Ovary (tissue), 3 donors: Measurements from ENCODE around the gene PAK5.

Source experiments
- POLR2A ChIP-seq: fragments of 450-650 bp; IDR thresholded peaks from one replicate; pipeline ENCODE4 v1.6.1; 2017; ENCODE audit warnings: antibody characterized with exemption, mild to moderate bottlenecking, moderate library complexity
- TF ChIP-seq, protein P1 (sequence below), 3 donors: fragments of 450-650 bp in 2 of 3; fragments of 200-600 bp in 1 of 3; IDR thresholded peaks; one replicate each; pipeline versions ENCODE4 v1.5.1 to v1.8.0; 2016 to 2022; ENCODE audit warnings: antibody characterized with exemption in 3 of 3, mild to moderate bottlenecking in 1 of 3
- donor health status: DM: no; HTN: no; CAD: no.

DNA sequence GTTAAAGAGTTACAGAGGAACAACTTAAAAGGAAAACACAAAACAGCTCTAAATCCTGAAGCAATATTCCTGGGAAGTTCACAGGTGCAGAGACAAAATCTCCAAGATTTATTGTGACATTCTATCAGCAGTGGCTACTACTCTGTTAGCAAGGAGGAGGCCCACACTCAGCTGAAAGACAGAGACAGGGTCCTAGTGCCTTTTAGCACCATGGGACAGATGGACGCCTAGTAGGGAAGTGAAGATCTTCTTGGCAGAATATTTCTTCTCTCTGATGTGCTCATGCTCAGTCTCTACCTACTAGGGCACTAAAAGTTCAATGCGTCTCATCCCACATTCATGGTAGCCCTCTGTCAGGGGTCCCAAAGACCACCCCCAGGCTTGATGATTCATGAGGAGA, 191.1 kb downstream of the PAK5 start:
- TF ChIP-seq, protein P1, sequence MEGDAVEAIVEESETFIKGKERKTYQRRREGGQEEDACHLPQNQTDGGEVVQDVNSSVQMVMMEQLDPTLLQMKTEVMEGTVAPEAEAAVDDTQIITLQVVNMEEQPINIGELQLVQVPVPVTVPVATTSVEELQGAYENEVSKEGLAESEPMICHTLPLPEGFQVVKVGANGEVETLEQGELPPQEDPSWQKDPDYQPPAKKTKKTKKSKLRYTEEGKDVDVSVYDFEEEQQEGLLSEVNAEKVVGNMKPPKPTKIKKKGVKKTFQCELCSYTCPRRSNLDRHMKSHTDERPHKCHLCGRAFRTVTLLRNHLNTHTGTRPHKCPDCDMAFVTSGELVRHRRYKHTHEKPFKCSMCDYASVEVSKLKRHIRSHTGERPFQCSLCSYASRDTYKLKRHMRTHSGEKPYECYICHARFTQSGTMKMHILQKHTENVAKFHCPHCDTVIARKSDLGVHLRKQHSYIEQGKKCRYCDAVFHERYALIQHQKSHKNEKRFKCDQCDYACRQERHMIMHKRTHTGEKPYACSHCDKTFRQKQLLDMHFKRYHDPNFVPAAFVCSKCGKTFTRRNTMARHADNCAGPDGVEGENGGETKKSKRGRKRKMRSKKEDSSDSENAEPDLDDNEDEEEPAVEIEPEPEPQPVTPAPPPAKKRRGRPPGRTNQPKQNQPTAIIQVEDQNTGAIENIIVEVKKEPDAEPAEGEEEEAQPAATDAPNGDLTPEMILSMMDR (IDR thresholded peaks at IDR 0.05), result no peak
- TF ChIP-seq POLR2A, result no peak
